Neural cell (in vitro differentiated cells): ENCODE measurements around the gene PAFAH1B1. TPM values are rescaled to one million over a fixed set of nuclear protein-coding genes. Genes with fewer than 3 reads are reported as not detected.

ENCODE experiments used
- H2AFZ ChIP-seq: fragments of 200-600, 300-800 bp; sonication (generic), shearing (Covaris generic); 2 replicates; pipeline ENCODE4 v1.6.0; 2014; ENCODE audit warnings: low read depth, mild to moderate bottlenecking, antibody characterized with exemption, low read length, moderate library complexity
- H3F3A ChIP-seq: fragments of 200-600 bp; shearing (Covaris generic); 2 replicates; pipeline ENCODE4 v1.6.1; 2016; ENCODE audit warnings: mild to moderate bottlenecking, moderate library complexity, mixed read lengths, antibody characterized with exemption, low read length; ENCODE audit not compliant: insufficient read depth, poor library complexity, severe bottlenecking
- H3K27ac ChIP-seq: fragments of 200-600, 300-800 bp; sonication (generic), shearing (Covaris generic); 2 replicates; pipeline ENCODE4 v1.5.1; 2014; ENCODE audit warnings: mild to moderate bottlenecking, low read length, moderate library complexity
- H3K27me3 ChIP-seq: fragments of 300-800, 200-600 bp; sonication (generic), shearing (Covaris generic); 2 replicates; pipeline ENCODE4 v1.6.0; 2014; ENCODE audit warnings: mild to moderate bottlenecking, low read depth, low read length, moderate library complexity; ENCODE audit not compliant: insufficient read depth
- H3K36me3 ChIP-seq: fragments of 300-800, 200-600 bp; sonication (generic), shearing (Covaris generic); 2 replicates; pipeline ENCODE4 v1.5.1; 2014; ENCODE audit warnings: mild to moderate bottlenecking, antibody characterized with exemption, low read length, moderate library complexity; ENCODE audit not compliant: insufficient read depth
- H3K4me2 ChIP-seq: fragments of 300-800, 200-600 bp; sonication (generic), shearing (Covaris generic); 2 replicates; pipeline ENCODE4 v1.6.0; 2014; ENCODE audit warnings: mild to moderate bottlenecking, low read length
- H3K4me3 ChIP-seq: fragments of 300-800, 200-600 bp; sonication (generic), shearing (Covaris generic); 2 replicates; pipeline ENCODE4 v1.5.1; 2014; ENCODE audit warnings: mild to moderate bottlenecking, low read length, moderate library complexity
- H3K79me2 ChIP-seq: fragments of 200-600 bp; shearing (Covaris generic); replicated peaks from 2 replicates; pipeline ENCODE4 v1.6.0; 2014; ENCODE audit warnings: mild to moderate bottlenecking, low read length, moderate library complexity; ENCODE audit not compliant: insufficient read depth
- H3K9ac ChIP-seq: fragments of 300-800, 200-600 bp; sonication (generic), shearing (Covaris generic); 2 replicates; pipeline ENCODE4 v1.6.1; 2016; ENCODE audit warnings: mild to moderate bottlenecking, low read length, mixed read lengths
- H3K9me2 ChIP-seq: fragments of 200-600 bp; shearing (Covaris generic); 2 replicates; pipeline ENCODE4 v1.6.1; 2016; ENCODE audit warnings: mild to moderate bottlenecking, low read length, mixed read lengths; ENCODE audit not compliant: insufficient read depth
- H3K9me3 ChIP-seq: fragments of 200-600, 300-800 bp; sonication (generic), shearing (Covaris generic); 2 replicates; pipeline ENCODE4 v1.6.1; 2016; ENCODE audit warnings: mild to moderate bottlenecking, mixed run types, low read length, moderate library complexity, mixed read lengths
- H4K20me1 ChIP-seq: fragments of 200-600 bp; shearing (Covaris generic); 2 replicates; pipeline ENCODE4 v1.6.1; 2016; ENCODE audit warnings: mild to moderate bottlenecking, mixed run types; ENCODE audit not compliant: insufficient read depth
- CTCF ChIP-seq: fragments of 450-650 bp; IDR thresholded peaks from 2 replicates; pipeline ENCODE4 v1.5.1; 2014; ENCODE audit warnings: antibody characterized with exemption, mild to moderate bottlenecking, moderate library complexity; ENCODE audit not compliant: poor library complexity, severe bottlenecking
- EP300 ChIP-seq: fragments of 450-650 bp; conservative IDR thresholded peaks from 2 replicates; pipeline ENCODE4 v1.6.1; 2014; ENCODE audit warnings: antibody characterized with exemption, mild to moderate bottlenecking, moderate library complexity; ENCODE audit not compliant: poor library complexity, severe bottlenecking
- EZH2 ChIP-seq: fragments of 200-600, 300-800 bp; shearing (Covaris generic), sonication (generic); IDR thresholded peaks from 2 replicates; pipeline ENCODE4 v1.6.1; 2014; ENCODE audit warnings: antibody characterized with exemption, low read length, borderline replicate concordance, mild to moderate bottlenecking; ENCODE audit not compliant: insufficient read depth, poor library complexity, severe bottlenecking
- MXI1 ChIP-seq: fragments of 450-650 bp; conservative IDR thresholded peaks from 2 replicates; pipeline ENCODE4 v1.6.1; 2014; ENCODE audit warnings: antibody characterized with exemption, mild to moderate bottlenecking; ENCODE audit not compliant: poor library complexity, severe bottlenecking
- POLR2AphosphoS5 ChIP-seq: IDR thresholded peaks from 2 replicates; pipeline ENCODE4 v1.6.1; 2012
- RAD21 ChIP-seq: fragments of 450-650 bp; conservative IDR thresholded peaks from 2 replicates; pipeline ENCODE4 v1.6.1; 2014; ENCODE audit warnings: antibody characterized with exemption, mild to moderate bottlenecking, moderate library complexity
- REST ChIP-seq: IDR thresholded peaks from 2 replicates; pipeline ENCODE4 v1.6.1; 2012; ENCODE audit warnings: borderline replicate concordance
- SMC3 ChIP-seq: fragments of 450-650 bp; conservative IDR thresholded peaks from 2 replicates; pipeline ENCODE4 v1.6.1; 2014; ENCODE audit warnings: antibody characterized with exemption, mild to moderate bottlenecking, moderate library complexity; ENCODE audit not compliant: poor library complexity
- TAF1 ChIP-seq: IDR thresholded peaks from 2 replicates; pipeline ENCODE4 v1.6.1; 2012; ENCODE audit warnings: low read depth
- polyA plus RNA-seq: library from polyadenylated mRNA; depleted of rRNA; stranded (reverse); fragments of >200 nt; gene quantifications from 2 replicates; pipeline ENCODE4 v1.2.3, GENCODE V29; 2014

The PAFAH1B1 gene
- polyA plus RNA-seq, 1 donor from 2014 or later, result 305 TPM

DNA sequence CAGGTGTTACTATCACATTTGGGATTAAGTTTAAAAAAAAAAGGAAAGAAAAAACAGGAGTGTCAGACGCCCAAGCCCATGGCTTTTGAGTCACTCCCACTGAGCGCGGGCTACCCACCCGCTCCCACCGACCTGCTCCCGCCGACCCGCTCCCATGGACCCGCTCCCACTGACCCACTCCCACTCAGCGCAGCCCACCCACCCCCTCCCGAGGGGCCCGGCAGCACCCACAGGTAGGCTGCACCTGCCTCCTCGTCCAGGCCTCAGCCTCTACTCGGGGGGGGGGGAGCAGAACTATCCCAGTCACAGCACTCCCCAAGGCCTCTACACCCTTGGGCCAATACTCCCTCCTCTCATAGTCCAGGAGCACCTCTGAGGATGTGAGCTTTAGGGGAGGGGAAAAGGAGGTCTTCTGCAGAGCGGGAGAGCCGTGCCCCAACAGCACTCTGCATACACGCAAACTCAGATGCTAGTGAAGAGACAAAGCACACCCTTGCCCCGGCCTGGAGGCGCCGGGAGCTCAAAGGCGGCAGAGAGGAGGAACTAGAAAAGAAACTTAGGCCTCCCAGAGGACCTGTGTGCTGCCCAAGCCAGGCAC lies 115.2 kb downstream of the PAFAH1B1 start:
- Histone ChIP-seq H3K4me3 (no peak overlapping the region), H2AFZ (no peak overlapping the region), H3K4me2 (no peak overlapping the region), H3K27ac (no peak overlapping the region), H4K20me1 (no peaks in the 10 kb centered on the region), H3K27me3 (no peaks in the 10 kb centered on the region), H3K79me2 (peaks cover 2% of the 10 kb centered on the region), H3F3A (no peaks in the 10 kb centered on the region), H3K9me3 (no peaks in the 10 kb centered on the region), H3K36me3 (no peaks in the 10 kb centered on the region), H3K9ac (no peak overlapping the region), H3K9me2 (no peaks in the 10 kb centered on the region)
- no peak for TF ChIP-seq EP300
- no peak for TF ChIP-seq POLR2AphosphoS5
- TF ChIP-seq MXI1, result no peak
- TF ChIP-seq REST, result no peak
- TF ChIP-seq TAF1, result no peak
- TF ChIP-seq EZH2, result no peak
- no peak for TF ChIP-seq SMC3
- TF ChIP-seq CTCF, result no peak
- no peak for TF ChIP-seq RAD21

- no peaks in the 10 kb centered on the region for H3K27me3 ChIP-seq
- no peak overlapping the region for H3K4me2 ChIP-seq
- H3K36me3 ChIP-seq, result no peaks in the 10 kb centered on the region
- peaks cover 2% of the 10 kb centered on the region for H3K79me2 ChIP-seq
- no peaks in the 10 kb centered on the region for H3K9me2 ChIP-seq
- no peak for TF ChIP-seq TAF1
- TF ChIP-seq POLR2AphosphoS5, result no peak
- TF ChIP-seq REST, result no peak
- no peak for TF ChIP-seq MXI1
- TF ChIP-seq RAD21, result no peak
- no peak for TF ChIP-seq EP300
- TF ChIP-seq SMC3, result no peak
- no peak for TF ChIP-seq CTCF
- no peak for TF ChIP-seq EZH2
- H2AFZ ChIP-seq, result no peak overlapping the region
- H3K9ac ChIP-seq, result no peak overlapping the region
- no peak overlapping the region for H3K4me3 ChIP-seq
- no peak overlapping the region for H3K27ac ChIP-seq
- H3K9me3 ChIP-seq, result no peaks in the 10 kb centered on the region
- H3F3A ChIP-seq, result no peaks in the 10 kb centered on the region
- H4K20me1 ChIP-seq, result no peaks in the 10 kb centered on the region
Measured at GRCh38 chr17:2709183-2709661, 115.8 kb downstream of the PAFAH1B1 start.
